Esophagus squamous epithelium (tissue), 5 donors: ENCODE measurements around the gene SCLY. TPM values are rescaled to one million over a fixed set of nuclear protein-coding genes. Genes with fewer than 3 reads are reported as not detected.
A peak's percentile ranks its signal among the peaks of the same experiment; 100 is the strongest.

ENCODE experiments used
- DNase-seq: peaks from one replicate; lab custom pipeline; 2025; lab: John Stamatoyannopoulos, UW
- H3K27ac ChIP-seq, 4 donors: fragments of 200-600 bp; sonication (generic); one replicate each; pipeline ENCODE4 v1.5.1; 2016 to 2019; ENCODE audit warnings: mild to moderate bottlenecking in 1 of 4
- H3K27me3 ChIP-seq, 4 donors: fragments of 200-600 bp; sonication (generic); 1 replicate in 3 of 4; 2 replicates in 1 of 4; pipeline versions ENCODE4 v1.5.1 to v1.6.0; 2017 to 2021; ENCODE audit warnings: antibody characterized with exemption in 1 of 4
- H3K36me3 ChIP-seq, 3 donors: fragments of 200-600 bp; sonication (generic); one replicate each; pipeline ENCODE4 v1.5.1; 2016 to 2019
- H3K4me1 ChIP-seq, 3 donors: fragments of 200-600 bp; sonication (generic); one replicate each; pipeline ENCODE4 v1.5.1; 2017 to 2019
- H3K4me3 ChIP-seq, 4 donors: fragments of 200-600 bp; sonication (generic); 1 replicate in 3 of 4; 2 replicates in 1 of 4; pipeline ENCODE4 v1.5.1; 2016 to 2019; ENCODE audit warnings: mild to moderate bottlenecking in 2 of 4, moderate library complexity in 1 of 4
- H3K9me3 ChIP-seq, 3 donors: fragments of 200-600 bp; sonication (generic); one replicate each; pipeline ENCODE4 v1.5.1; 2016 to 2019
- POLR2A ChIP-seq, 4 donors: fragments of 450-650 bp; IDR thresholded peaks; one replicate each; pipeline ENCODE4 v1.6.1; 2017; ENCODE audit warnings: antibody characterized with exemption in 4 of 4, mild to moderate bottlenecking in 4 of 4, moderate library complexity in 3 of 4
- WGBS, 2 donors: methylation state at CpG; one replicate each; pipeline ENCODE4 v1.1.5; 2018; 5-methylcytosine and 5-hydroxymethylcytosine counted together
- intact Hi-C: fragments of 100-400 bp; cut with DNase I; formaldehyde crosslinking; loops from one replicate; pipeline ENCODE4 v1.15.0; 2022
- total RNA-seq, 4 donors: library from RNA; depleted of rRNA; stranded (reverse); fragments of >200 nt; gene quantifications; one replicate each; pipeline ENCODE4 v1.1.0, GENCODE V29; 2016
- TF ChIP-seq, protein P1 (sequence below), 6 experiments: fragments of 450-650 bp in 4 of 6; fragments of 200-600 bp in 2 of 6; sonication (generic) in 2 of 6; IDR thresholded peaks; one replicate each; pipeline ENCODE4 v1.5.1; 2016 to 2019; ENCODE audit warnings: antibody characterized with exemption in 6 of 6, mild to moderate bottlenecking in 4 of 6, moderate library complexity in 4 of 6
- donor health status: DM: yes; HTN: yes; CAD: no.

Gene SCLY
- total RNA-seq, 4 donors from 2014 or later = 3.0 to 14.0 (median 11.4) TPM

GRCh38 chr2:238107525-238108422 is 47.0 kb downstream of the SCLY start:
- no peak for DNase-seq
- TF ChIP-seq POLR2A (IDR thresholded peaks at IDR 0.05) = no peak
- TF ChIP-seq, protein P1, sequence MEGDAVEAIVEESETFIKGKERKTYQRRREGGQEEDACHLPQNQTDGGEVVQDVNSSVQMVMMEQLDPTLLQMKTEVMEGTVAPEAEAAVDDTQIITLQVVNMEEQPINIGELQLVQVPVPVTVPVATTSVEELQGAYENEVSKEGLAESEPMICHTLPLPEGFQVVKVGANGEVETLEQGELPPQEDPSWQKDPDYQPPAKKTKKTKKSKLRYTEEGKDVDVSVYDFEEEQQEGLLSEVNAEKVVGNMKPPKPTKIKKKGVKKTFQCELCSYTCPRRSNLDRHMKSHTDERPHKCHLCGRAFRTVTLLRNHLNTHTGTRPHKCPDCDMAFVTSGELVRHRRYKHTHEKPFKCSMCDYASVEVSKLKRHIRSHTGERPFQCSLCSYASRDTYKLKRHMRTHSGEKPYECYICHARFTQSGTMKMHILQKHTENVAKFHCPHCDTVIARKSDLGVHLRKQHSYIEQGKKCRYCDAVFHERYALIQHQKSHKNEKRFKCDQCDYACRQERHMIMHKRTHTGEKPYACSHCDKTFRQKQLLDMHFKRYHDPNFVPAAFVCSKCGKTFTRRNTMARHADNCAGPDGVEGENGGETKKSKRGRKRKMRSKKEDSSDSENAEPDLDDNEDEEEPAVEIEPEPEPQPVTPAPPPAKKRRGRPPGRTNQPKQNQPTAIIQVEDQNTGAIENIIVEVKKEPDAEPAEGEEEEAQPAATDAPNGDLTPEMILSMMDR (IDR thresholded peaks at IDR 0.05) = no peak
- no peak overlapping the region for H3K27ac ChIP-seq
- WGBS, 2 donors = 88 to 94% methylated on average over 13 to 18 of the region's 28 CpGs
- peaks cover 0 to 6% (median 4%) of the 10 kb centered on the region in 3 donors for H3K9me3 ChIP-seq
- H3K4me1 ChIP-seq = peaks cover 0 to 7% (median 0%) of the 10 kb centered on the region in 3 donors
- H3K4me3 ChIP-seq = peak overlapping the region in 2 of 4 donors; percentile 9 to 45
- H3K27me3 ChIP-seq = peaks cover 0 to 7% (median 0%) of the 10 kb centered on the region in 4 donors
- no peaks in the 10 kb centered on the region for H3K36me3 ChIP-seq
- intact Hi-C loops = no loop called here

DNA sequence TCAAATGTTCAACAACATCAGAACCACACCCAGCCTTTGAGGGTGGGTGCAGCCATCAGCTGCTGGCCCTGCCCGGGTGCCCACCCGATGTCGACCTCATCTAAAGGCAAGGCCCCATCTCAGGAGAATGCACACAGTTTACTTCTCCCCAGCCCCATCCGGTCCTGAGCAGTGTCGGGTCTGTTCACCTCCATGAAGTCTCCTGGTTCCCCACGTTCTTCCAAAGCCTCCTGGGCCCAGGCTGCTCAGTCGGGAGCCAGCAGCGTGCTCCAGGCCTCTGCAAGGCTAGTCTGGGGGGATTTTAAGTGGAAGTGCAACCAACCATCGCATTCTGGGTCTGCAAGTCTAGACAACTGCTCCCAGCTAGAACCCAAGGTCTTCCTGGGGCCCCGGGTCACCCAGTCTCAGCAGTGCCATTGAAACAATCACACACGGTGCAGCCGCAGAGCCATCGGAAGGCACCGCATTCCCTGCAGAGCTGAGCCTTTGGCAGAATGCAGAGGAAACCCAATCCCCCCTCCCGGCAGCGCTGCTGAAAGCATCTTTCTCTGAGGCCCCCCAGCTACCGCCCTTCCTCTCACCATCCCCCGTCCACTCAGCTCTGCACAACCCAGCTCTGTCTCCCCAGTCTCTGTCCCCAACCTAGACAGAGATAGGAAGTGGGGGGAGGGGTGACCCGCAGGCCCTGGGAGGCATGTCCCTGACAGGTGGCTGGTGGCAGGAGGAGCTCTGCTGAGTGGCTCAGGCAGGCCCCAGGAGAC is 47.8 kb downstream of the SCLY start:
- H3K27ac ChIP-seq = no peak overlapping the region
- no peaks in the 10 kb centered on the region for H3K36me3 ChIP-seq
- no peak for TF ChIP-seq POLR2A (IDR thresholded peaks at IDR 0.05)
- TF ChIP-seq, protein P1 (IDR thresholded peaks at IDR 0.05) = no peak
- peaks cover 0 to 7% (median 0%) of the 10 kb centered on the region in 4 donors for H3K27me3 ChIP-seq
- no peak for DNase-seq
- intact Hi-C loops = no loop called here
- 46 to 52% methylated on average over 9 to 10 of the region's 19 CpGs for WGBS, 2 donors
- no peak overlapping the region for H3K4me3 ChIP-seq
- H3K4me1 ChIP-seq = peaks cover 0 to 7% (median 0%) of the 10 kb centered on the region in 3 donors
- peaks cover 0 to 9% (median 4%) of the 10 kb centered on the region in 3 donors for H3K9me3 ChIP-seq

GRCh38 chr2:238113611-238114010 is 52.8 kb downstream of the SCLY start:
- H3K36me3 ChIP-seq = no peaks in the 10 kb centered on the region
- H3K27ac ChIP-seq = no peak overlapping the region
- H3K4me1 ChIP-seq = no peaks in the 10 kb centered on the region
- peaks cover 0 to 9% (median 4%) of the 10 kb centered on the region in 3 donors for H3K9me3 ChIP-seq
- 85 to 97% methylated on average over 6 to 13 of the region's 13 CpGs for WGBS, 2 donors
- intact Hi-C loops = no loop called here
- H3K27me3 ChIP-seq = peaks cover 0 to 33% (median 0%) of the 10 kb centered on the region in 4 donors
- H3K4me3 ChIP-seq = no peak overlapping the region
- no peak for DNase-seq
- TF ChIP-seq POLR2A (IDR thresholded peaks at IDR 0.05) = no peak
- TF ChIP-seq, protein P1 (IDR thresholded peaks at IDR 0.05) = no peak

DNA sequence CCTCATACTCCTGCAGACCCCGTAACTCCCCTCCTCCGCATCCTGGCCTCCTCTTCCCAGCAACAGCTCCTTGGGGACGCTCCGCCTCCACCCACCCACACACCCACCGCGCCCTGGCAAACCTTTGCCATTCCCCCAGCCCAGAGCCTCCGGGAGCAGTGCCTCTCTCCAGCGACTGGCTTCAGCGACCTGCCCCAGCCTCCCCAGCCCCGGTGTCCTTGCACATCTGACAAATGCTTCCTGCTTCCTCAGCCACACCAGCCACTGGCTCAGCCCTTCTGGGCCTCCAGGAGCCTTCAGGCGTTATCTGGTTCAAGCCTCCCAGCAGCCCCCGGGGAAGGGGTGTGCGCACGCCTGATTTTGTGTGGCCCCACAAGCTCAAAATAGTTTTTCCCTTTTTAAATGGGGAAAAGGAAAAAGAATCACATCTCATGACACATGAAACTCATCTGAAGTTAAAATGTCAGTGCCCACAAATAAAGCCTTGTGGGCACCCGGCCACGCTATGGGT is 53.6 kb downstream of the SCLY start:
- Histone ChIP-seq H3K27me3 (peaks cover 0 to 33% (median 0%) of the 10 kb centered on the region in 4 donors), H3K4me3 (no peak overlapping the region), H3K4me1 (no peaks in the 10 kb centered on the region), H3K9me3 (peaks cover 0 to 9% (median 4%) of the 10 kb centered on the region in 3 donors), H3K27ac (no peak overlapping the region), H3K36me3 (no peaks in the 10 kb centered on the region)
- no peak for DNase-seq
- intact Hi-C loops = no loop called here
- WGBS, 2 donors = 82 to 87% methylated on average over 15 of the region's 16 CpGs
- TF ChIP-seq, protein P1 (IDR thresholded peaks at IDR 0.05) = no peak
- TF ChIP-seq POLR2A (IDR thresholded peaks at IDR 0.05) = no peak
